ENCODE data around the gene HP.

HP gene

GRCh38 chr16:72091217-72091616 lies 36.9 kb downstream of the HP start:
- TF ChIP-seq CTCF (IDR thresholded peaks at IDR 0.05; ENCODE audit: borderline replicate concordance, insufficient read depth, low read depth, low read length), result no peak
- H3K4me3 ChIP-seq (ENCODE audit: low read depth, low read length), result no peak overlapping the region

GRCh38 chr16:72092832-72093447 lies 38.6 kb downstream of the HP start:
- no peak for TF ChIP-seq CTCF (IDR thresholded peaks at IDR 0.05; ENCODE audit: borderline replicate concordance, insufficient read depth, low read depth, low read length)

GRCh38 chr16:72093448-72094265 lies 39.4 kb downstream of the HP start, which contains the start of the genes DHX38 and TXNL4B:
Gene DHX38, plus strand, starts transcription at chr16:72093847. Its CDS starts 2,311 bp downstream, at chr16:72096158.
Gene TXNL4B, minus strand, starts transcription at chr16:72093620. Its CDS starts 2,871 bp downstream, at chr16:72090749.
- TF ChIP-seq CTCF (IDR thresholded peaks at IDR 0.05; ENCODE audit: borderline replicate concordance, insufficient read depth, low read depth, low read length), result no peak
- peak within 1 kb of the TSS; percentile 90 for H3K4me3 ChIP-seq (ENCODE audit: low read depth, low read length)

More at GRCh38 chr16:72092832-72093447, 38.6 kb downstream of the HP start:
- H3K4me3 ChIP-seq (ENCODE audit: low read depth, low read length), result peak overlapping the region; percentile 65

GRCh38 chr16:72094266-72094610 lies 39.9 kb downstream of the HP start:
- H3K4me3 ChIP-seq (ENCODE audit: low read depth, low read length), result peak overlapping the region; percentile 90
- TF ChIP-seq CTCF (IDR thresholded peaks at IDR 0.05; ENCODE audit: borderline replicate concordance, insufficient read depth, low read depth, low read length), result no peak

GRCh38 chr16:72098936-72099335 lies 44.6 kb downstream of the HP start:
- TF ChIP-seq CTCF (IDR thresholded peaks at IDR 0.05; ENCODE audit: borderline replicate concordance, insufficient read depth, low read depth, low read length), result no peak

GRCh38 chr16:72099377-72099818 lies 45.1 kb downstream of the HP start:
- no peak overlapping the region for H3K4me3 ChIP-seq (ENCODE audit: low read depth, low read length)
- peak; percentile 62; the same call in 1 of the 2 replicates for TF ChIP-seq CTCF (IDR thresholded peaks at IDR 0.05; ENCODE audit: borderline replicate concordance, insufficient read depth, low read depth, low read length)

More at GRCh38 chr16:72098936-72099335, 44.6 kb downstream of the HP start:
- no peak overlapping the region for H3K4me3 ChIP-seq (ENCODE audit: low read depth, low read length)

Measured in GM12875 (cell line).